Endothelial cell of hepatic sinusoid (primary cell): ENCODE results near the gene COL27A1.

ENCODE experiments used
- in situ Hi-C: cut with HindIII; loops from 2 replicates; pipeline ENCODE4 v1.10.0; 2017; ENCODE audit warnings: low sequenced_read_pairs

The COL27A1 gene

GRCh38 chr9:114200721-114201300 lies 45.5 kb downstream of the COL27A1 start:
- in situ Hi-C loops, result loop anchor here (5.0 kb wide), 3 partner anchors 44 to 76 kb away; partner anchors contain the start of gene COL27A1

DNA sequence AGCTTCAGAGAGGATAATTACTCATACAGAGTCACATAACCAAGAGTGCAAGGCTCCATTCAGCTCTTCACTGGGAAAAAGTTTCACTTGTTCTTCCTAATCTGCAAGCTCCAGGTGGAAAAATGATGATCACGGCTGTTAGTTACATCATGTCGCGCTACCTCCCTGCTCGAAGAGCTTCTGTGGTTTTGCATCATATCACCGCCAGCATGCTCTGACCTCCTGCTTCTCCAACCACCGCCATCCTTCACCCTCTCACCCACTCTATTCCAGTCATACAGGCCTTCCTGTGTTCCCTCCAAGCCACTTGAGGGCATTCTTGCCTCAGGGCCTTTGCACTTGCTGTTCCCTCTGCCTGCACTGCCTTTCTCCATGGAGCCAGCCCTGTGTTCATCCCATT lies 47.1 kb downstream of the COL27A1 start:
- in situ Hi-C loops, result loop anchor here (5.0 kb wide), 3 partner anchors 45 to 75 kb away; partner anchors contain the start of gene COL27A1

DNA sequence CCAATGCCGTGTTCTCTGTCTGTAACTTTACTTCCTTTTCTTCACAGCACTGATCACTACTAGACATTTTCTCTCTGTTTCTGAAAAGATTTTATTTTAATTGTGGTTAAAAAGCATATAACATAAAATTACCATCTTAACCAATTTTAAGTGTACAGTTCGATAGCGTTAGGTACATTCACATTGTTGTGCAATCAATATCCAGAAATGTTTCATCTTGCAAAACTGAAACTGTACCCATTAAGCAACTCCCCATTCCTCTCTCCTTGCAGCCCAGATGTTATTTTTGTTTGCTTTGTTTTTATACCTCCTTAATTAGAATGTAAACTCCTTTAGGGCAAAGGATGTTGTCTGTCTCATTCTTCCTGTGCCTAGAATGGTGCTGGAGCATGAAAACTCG lies 47.5 kb downstream of the COL27A1 start:
- in situ Hi-C loops, result loop anchor here (5.0 kb wide), 3 partner anchors 46 to 74 kb away; partner anchors contain the start of gene COL27A1

DNA sequence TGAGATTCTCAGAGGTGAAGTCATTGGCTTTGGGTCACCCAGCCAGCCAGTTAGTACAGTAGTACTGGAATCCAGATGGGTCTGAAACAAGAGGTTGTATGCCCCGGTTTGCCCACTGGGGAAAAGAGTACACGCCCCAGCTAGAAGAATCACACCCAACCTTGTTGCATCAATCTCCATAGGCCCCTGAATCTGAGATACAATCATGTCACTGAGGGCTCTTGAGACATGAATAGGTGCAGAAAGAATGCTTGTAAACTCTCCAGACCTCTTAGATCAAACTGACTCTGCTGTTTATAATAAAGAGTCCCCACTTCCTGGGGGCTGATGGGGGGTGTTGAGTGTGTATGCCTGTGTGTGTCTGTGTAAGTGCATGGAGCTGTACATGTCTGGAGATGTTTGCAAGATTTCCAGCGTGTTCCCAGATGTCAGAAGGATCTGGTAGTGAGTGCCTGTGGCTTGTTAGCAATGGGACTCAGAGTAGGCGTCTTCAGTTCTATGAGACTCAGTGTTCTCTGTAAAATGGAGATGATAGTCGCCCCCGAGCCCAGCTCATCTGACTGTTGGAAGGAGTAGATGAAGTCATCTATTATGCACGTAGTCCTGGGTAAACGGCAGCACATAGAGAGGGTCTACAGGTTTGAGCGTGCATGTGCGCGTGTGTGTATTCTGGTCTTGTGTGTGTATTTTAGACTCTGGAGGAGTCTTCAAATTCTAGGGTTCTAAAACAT lies 48.2 kb downstream of the COL27A1 start:
- in situ Hi-C loops, result loop anchor here (5.0 kb wide), 3 partner anchors 46 to 74 kb away; partner anchors contain the start of gene COL27A1

DNA sequence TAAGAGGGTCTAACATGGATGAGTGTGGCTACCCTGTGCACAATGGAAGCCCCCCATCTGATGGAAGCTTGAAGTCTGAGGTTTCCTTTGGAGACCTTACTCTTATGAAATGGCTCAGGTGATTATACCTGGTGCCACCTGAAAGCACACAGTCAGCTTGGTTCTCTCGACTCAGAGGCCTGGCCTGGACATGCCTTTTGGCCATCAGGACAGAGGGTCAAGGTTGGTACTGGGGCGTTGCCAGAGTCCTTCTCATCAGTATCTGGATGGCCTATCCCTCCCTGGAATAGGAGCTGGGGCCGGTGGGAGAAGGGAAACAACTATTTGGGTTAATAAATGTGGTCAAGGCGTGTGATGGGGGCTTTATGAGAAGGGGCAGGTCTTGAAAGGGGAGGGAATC lies 48.9 kb downstream of the COL27A1 start:
- in situ Hi-C loops, result loop anchor here (5.0 kb wide), 3 partner anchors 47 to 73 kb away; partner anchors contain the start of gene COL27A1

GRCh38 chr9:114205171-114206015 lies 50.1 kb downstream of the COL27A1 start:
- in situ Hi-C loops, result no loop called here

- in situ Hi-C loops, result no loop called here
Measured at GRCh38 chr9:114206221-114206789, 51.0 kb downstream of the COL27A1 start.

DNA sequence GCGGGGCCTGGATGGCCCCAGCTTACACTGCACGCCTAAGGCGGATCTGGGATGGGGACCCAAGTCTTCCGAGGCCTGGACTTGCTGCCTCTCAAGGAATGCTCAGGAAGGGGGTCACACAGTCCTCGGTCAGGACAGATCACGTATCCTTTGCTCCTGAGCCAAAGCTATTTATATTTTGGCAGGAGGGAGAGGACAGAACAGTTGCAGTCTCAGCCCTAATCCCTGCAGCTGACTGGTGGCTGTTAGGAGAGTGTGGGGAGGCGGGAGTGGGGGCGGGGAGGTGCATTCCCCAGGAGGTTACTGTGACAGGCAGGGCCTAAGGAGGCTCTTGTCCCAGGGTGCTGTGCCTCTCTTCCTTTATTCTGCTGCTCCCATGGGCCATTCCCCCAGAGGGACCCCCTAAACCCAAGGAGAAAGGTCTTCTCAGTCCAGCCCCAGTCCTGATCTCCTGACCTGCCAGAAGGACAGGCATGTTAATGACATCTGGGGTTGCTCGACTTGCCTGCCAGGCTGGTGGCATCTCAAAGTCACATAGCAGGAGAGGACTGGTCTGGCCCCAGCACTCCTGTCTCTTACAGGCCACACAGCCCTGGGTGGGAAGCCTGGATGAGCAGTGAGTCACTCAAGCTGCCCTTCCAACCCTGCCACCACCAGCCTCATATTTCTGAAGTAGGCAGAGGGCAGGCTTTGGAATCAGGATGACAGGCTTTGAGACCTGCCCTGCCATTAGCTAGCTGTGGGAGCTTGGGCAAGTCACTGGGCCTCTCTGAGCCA lies 51.9 kb downstream of the COL27A1 start:
- in situ Hi-C loops, result no loop called here

GRCh38 chr9:114207845-114208244 lies 52.5 kb downstream of the COL27A1 start:
- in situ Hi-C loops, result no loop called here

- in situ Hi-C loops, result no loop called here
Measured at GRCh38 chr9:114209151-114209550, 53.8 kb downstream of the COL27A1 start.

GRCh38 chr9:114210136-114210535 lies 54.8 kb downstream of the COL27A1 start:
- in situ Hi-C loops, result no loop called here

DNA sequence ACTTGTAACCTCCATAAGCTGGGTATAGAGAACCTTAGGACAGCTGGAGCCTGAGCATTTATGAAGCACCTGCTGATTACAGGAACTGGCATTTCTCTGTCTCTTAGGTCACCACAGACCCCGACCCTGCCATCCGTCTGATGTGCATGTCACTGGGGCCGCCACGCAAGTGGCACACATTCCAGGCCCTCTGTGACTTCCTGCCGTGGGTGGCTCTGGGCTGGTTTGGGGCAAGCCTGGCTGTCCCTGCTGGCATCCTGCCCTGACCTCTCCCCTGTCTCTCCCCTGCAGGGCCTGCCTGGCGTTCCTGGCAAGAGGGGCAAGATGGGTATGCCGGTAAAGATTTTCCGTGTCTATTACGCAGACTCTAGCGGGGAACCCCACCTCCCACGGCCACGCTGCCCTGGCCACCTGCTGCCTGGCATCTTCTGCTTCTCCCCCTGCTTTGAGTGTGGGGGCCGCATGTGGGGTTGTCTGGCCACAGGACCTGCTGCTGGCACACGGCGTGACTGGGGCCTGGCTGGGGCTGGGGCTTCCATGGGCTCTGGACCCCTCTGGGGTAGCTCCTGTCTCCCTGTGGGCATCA lies 55.4 kb downstream of the COL27A1 start:
- in situ Hi-C loops, result no loop called here

GRCh38 chr9:114212826-114213225 lies 57.5 kb downstream of the COL27A1 start:
- in situ Hi-C loops, result no loop called here

- in situ Hi-C loops, result no loop called here
Measured at GRCh38 chr9:114213566-114213965, 58.2 kb downstream of the COL27A1 start.

GRCh38 chr9:114214181-114214580 lies 58.8 kb downstream of the COL27A1 start:
- in situ Hi-C loops, result no loop called here

GRCh38 chr9:114214686-114215414 lies 59.5 kb downstream of the COL27A1 start:
- in situ Hi-C loops, result loop anchor here (5.0 kb wide), 1 partner anchor 77 kb away; no protein-coding TSS in a partner anchor

DNA sequence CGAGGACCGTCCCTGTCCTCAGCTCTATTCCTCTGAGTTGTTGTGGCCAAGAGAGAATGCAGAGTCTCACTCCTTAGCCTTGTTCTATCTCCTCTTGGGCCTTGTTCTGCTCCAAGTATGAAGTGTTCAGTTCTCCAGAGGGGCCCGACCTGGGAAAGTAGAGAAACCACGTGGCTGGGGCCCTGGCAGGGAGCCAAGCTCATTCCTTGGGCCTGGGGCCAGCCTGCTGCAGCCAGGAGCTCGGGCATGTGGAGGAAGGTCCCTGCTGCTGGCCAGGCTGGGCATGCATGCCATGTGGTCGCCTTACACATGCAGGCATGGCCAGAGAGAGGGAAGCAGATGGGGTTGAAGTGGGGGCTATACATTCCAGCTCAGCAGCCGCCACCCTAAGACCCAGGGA lies 60.7 kb downstream of the COL27A1 start:
- in situ Hi-C loops, result loop anchor here (5.0 kb wide), 1 partner anchor 76 kb away; no protein-coding TSS in a partner anchor

- in situ Hi-C loops, result loop anchor here (5.0 kb wide), 1 partner anchor 75 kb away; no protein-coding TSS in a partner anchor
Measured at GRCh38 chr9:114216976-114217375, 61.6 kb downstream of the COL27A1 start.
